Measurements from ENCODE around the gene KCNQ1.

Gene KCNQ1

DNA sequence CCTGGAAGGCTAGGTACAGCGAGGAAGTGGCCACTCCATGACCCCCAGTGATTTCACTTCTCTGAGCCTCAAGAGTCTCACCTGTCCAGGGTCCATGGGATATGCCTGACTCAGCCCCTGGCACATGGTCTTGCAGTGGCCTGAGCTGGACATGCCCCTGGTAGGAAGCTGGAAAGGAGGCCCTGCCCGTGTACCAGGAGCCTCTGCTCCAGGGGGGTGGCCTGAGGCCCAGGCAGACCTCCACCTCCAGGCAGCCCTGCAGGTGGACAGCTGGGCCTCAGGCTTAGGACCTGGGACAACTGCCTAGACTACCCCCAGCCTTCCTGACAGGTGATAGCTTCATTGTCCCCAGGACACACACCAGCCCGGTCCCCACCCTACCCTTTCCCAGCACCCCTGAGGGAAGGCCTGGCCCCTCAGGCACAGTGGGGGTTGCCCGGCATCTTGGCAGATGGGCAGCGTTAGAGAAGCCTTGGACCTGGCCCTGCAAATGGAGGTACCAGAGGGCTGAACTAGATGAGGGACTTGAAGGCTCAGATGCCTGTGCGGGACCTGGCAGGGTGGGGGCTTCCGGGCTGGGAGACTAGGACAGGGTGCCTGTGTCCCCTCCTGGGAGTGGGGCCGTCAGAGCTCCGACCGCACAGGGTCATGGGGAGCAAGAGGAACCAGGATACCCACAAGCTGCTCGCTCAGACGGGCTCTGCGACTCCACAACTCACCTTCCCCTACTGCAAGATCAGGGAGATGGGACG lies 387.1 kb downstream of the KCNQ1 start:
- no peak for DNase-seq (ENCODE audit: low read depth, low spot score)
- H3K4me3 ChIP-seq (ENCODE audit: low read length): no peak overlapping the region

DNA sequence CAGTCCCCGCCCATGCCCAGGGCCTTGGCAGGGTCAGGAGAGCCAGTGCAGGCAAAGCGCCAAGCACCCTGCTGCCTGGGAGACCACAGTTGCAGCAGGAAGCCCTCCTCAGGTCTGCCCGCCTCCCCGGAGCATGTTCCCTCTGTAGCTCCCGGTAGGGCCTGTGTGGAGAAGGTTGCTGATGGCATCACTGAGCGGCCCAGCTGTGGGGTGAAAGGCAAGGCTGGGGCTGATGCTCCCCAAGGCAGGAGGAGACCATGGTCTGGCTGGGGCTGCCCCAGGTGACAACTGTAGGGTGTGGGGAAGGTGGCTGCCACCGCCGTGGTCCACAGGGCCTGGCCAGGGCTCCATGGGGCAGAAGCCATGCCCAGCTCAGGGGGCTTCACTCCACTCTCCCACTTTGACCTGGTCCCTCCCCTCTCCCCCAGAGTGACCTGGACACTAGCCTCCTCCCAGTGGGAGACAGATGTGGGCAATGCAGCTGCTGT lies 387.8 kb downstream of the KCNQ1 start:
- H3K4me3 ChIP-seq (ENCODE audit: low read length): no peak overlapping the region
- no peak for DNase-seq (ENCODE audit: low read depth, low spot score)

DNA sequence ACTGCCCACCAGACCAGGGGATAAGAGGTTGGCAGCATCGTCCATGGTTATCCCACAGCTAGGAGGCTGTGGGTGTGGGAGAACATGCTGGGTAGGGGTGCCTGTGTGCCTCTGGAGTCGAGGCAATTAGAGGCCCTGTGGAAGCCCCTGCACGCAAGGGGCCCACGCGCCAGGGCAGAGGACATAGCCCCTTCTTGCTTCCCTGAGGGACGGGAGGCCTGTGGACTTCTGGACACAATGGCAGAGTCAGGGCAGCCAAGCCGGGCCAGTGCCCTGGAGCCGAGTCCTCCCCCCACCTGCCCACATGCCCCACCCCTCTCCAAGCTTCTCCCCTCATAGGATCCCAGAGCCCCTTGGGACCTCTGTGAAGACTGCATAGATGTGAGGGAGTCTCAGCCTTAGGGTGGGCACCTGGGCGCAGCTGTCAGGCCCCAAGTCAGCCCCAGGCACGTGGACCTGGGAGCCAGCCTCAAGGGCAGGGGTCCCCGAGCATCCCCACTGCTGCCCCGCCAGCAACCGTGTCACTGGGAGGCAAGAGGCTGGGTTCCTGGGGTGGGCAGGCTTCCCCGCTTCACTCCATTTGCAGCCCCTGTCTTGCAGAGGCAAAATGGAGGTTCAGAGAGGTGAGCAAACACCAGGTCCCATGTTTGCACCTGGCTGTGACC lies 388.4 kb downstream of the KCNQ1 start:
- H3K4me3 ChIP-seq (ENCODE audit: low read length): no peak overlapping the region
- DNase-seq (ENCODE audit: low read depth, low spot score): no peak

DNA sequence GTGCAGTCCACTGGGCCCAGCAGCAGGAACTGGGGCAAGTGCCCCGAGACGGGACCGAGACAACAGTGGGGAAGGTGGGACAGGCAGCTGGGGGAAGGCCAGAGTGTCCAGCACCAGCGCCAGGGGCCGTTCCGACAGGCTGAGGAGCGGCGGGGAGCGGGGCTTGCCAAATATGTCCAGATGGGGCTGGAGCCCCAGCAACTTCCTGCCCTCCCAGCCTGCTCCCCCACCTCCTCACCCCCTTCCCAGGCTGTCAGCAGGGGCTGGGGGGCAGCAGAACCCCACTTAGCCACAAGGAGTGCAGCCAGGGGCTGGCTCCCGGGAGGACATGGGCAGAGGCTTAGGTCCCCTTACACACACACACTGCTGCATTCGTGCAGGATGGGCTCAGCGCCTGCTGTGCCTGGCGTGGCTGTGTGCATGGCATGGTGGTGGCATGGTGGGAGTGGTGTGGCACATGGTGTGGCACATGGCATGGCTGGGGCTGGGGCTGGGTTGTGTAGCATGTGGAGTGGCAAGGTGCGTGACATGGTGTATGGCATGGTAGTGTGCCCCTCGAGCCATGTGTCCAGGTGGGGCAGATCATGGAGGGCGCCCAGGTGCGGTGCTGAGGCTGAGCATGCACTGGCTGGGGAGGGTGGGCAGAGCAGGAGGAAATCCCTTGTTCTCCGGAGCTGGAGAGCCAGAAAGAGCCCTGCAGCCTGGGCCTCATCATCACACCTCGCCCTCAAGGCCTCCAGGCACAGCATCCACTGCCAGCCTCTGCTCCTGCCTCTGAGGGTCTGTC lies 389.1 kb downstream of the KCNQ1 start:
- no peak for DNase-seq (ENCODE audit: low read depth, low spot score)

DNA sequence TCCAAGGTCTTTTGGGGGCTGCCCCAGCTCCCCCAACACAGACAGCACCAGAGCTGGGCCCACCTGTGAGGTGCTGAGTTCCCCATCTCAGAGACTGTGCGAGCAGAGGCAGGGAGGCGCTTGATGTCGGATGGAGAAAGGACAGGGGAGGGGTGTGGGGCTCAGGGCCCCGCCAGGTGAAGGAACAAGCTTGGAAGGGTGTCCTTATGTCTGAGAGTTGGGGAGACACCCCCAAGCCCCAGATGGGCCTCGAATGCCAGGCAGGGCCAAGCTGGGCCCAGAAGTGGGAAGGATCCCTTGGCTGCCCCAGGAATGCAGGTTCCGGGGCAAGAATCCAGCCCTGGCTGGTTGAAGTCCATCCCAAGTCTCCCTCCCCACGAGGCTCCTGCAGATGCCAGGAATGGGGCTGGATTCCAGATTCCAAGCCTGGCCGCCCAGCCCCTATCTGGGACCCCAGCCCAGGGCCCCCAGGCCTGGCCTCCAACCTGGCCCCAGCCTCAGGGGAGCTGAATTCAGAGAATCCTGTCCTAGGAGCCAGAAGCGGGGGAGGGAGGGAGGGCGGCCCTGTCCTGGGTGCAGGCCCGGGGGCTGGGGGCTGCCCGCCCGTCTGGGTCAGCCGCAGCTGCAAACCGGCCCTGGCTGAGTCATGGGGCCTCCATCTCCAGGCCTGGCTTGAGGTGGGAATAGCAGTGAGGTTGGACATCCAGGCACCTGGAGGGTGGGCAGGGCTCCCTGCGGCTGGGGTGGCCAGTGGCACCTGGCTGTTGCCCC lies 389.9 kb downstream of the KCNQ1 start:
- no peak overlapping the region for H3K4me3 ChIP-seq (ENCODE audit: low read length)
- no peak for DNase-seq (ENCODE audit: low read depth, low spot score)

More for the DNA sequence above, 389.1 kb downstream of the KCNQ1 start:
- no peak overlapping the region for H3K4me3 ChIP-seq (ENCODE audit: low read length)

DNA sequence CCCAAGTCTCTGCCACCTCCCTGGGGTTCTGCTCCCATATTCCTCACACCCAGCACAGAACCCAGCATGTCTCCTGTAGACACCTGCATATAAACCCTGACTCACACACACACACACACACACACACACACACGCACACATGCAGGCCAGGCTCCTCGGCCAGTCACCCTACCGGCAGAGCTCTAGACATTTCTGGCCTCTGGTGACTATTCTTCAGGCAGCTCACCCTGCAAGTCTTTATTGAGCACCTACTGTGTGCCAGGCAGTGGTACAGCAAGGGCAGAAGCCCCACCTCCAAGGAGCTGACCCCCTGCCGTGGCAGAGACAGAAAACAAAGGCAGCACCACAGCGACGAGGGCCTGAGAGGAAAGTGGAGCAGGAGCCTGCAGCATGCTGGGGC lies 390.5 kb downstream of the KCNQ1 start:
- DNase-seq (ENCODE audit: low read depth, low spot score): no peak
- no peak overlapping the region for H3K4me3 ChIP-seq (ENCODE audit: low read length)

DNA sequence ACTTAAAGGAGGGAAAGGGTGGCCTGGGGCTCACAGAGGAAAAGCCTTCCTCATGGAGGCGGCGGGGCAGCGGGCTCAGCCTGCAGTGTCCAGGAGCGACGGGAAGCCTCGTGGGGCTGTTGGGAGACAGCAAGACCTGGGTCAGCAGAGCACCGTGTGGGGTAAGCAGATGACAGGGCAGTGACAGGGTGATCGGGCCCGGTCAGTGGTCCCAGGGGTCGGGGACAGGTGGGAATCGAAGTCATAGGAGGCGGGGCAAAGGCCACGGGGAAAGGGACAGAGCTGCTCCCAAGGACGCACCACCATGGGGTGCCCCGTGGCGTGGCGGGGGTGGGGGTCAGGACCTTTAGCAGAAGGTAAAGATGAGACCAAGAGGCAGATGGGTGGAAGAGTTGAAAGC lies 390.9 kb downstream of the KCNQ1 start:
- H3K4me3 ChIP-seq (ENCODE audit: low read length): no peak overlapping the region
- no peak for DNase-seq (ENCODE audit: low read depth, low spot score)

DNA sequence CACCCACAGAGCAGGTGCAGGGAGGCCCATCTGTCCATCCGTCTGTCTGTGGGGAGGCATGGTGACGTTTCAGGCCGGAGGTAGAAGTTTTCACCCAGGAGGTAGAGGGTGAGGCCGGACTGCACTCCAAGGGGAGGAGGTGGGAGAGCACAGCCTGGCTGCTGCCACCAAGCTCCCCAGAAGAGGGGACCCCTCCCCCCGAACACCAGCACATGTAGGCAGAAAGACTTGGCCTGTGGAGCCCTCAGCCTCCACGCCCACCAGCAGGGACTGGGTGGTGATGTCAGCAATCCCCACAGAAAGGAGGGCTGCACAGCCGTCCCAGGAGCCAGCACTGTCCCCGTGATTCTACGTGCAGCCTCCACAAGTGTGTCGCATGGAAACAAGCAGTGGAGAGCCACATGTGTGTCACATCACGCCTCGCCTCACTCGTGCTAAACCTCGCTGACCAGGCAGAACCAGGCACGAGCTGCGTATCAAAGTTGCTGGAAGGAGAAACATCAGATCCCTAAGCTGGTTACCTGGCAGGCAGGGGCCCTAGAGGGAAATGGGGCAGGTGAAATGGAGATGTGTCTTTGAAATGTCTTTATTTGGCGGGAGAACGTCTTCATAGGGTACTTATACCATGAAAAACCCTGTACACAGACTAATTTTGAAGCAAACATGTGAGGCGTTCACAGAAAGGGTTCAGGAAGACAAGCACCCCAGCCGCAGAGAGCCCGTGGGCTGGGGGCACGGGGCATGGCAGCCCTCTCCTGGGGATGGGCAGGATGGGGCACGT lies 391.7 kb downstream of the KCNQ1 start:
- no peak overlapping the region for H3K4me3 ChIP-seq (ENCODE audit: low read length)
- no peak for DNase-seq (ENCODE audit: low read depth, low spot score)

DNA sequence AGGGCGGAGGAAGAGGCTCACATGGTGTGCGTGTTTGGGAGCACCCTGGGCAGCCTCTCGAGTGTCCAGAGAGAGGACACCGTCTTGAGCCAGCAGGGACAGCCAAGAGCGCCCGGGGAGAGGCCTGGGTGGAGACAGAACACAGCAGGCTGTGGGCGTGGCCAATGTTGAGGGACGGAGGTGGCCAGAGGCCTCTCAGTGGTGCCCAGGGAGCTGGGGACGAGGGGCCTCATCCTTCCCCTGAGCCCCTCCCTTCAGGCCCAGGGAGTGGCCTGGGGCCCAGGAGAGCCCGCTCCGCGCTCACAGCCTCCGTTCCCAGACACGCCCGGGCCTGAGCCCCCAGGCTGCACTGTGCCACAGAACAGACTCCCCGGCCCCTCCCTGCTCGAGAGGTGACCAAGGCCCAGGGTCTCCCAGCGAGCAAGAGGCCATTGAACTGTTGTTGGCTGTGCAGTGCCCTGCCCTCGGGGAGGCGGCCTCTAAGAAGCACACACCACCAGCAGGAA lies 392.3 kb downstream of the KCNQ1 start:
- no peak overlapping the region for H3K4me3 ChIP-seq (ENCODE audit: low read length)
- DNase-seq (ENCODE audit: low read depth, low spot score): no peak

DNA sequence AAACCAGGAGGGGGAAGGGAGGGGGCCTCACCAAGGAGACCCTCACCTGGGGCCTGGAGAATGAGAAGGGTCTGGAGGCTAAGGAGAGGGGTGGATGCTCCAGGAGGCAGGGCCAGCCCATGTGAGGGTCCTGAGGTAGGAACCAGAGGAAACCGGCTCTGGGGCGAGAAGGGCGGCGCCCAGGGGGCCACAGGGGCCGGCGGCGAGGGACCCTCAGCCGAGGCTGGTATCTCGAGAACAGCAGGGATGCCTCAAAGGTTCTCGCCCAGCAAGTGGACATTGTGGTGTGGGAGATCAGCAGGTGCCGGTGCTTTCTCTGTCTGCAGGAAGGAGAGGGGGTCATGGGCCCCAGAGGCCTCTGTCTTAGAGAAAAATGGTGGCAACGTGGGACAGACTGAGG lies 392.8 kb downstream of the KCNQ1 start:
- no peak overlapping the region for H3K4me3 ChIP-seq (ENCODE audit: low read length)
- no peak for DNase-seq (ENCODE audit: low read depth, low spot score)

DNA sequence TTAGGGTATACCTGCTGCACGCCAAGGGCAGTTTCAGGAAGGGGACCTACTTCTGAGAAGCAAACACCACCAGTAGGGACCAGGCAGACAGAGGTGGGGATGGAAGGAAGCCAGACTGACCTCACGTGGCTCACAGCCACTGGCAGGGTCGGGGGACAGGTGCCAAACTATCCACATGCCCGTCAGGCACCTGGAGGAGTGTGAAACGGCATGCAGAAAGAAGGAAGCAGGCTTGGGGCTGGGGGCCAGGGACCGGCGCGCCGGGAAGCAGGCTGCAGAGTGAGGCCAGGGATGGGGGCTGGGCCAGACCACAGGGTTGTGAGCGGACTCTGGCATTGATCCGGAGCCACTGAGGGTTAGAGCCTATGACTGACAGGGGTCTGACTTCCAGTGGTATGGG lies 393.3 kb downstream of the KCNQ1 start:
- no peak overlapping the region for H3K4me3 ChIP-seq (ENCODE audit: low read length)
- no peak for DNase-seq (ENCODE audit: low read depth, low spot score)

DNA sequence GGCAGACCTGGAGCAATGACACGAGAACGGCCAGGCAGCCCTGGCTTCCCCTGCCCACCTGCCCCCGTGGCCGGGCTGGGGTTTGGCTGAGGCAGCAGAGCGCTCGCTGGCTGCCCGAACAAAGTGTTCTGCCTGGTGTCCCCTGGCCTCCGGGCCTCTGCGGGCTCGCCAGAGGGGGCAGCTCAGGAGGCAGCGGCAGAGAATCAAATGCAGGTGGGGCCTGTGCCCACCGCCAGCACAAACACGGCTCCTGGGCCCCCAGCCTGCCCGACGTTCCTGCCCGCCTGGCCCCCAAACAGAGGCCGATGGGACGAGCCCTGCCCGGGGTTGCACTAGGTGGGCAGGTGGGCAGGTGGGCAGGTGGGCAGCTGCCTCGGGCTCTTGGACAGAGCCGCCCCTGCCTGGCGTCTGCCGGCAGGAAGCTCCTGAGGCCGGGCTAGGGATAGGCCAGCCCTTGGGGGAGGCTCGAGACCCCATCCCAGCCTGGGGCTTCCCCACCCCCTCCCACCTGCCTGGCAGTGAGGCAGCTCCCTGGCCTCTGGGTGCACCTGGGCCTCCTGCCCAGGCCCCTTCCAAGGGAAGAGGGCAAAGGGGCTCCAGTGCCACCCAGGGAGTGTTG lies 394.0 kb downstream of the KCNQ1 start:
- no peak overlapping the region for H3K4me3 ChIP-seq (ENCODE audit: low read length)
- no peak for DNase-seq (ENCODE audit: low read depth, low spot score)

DNA sequence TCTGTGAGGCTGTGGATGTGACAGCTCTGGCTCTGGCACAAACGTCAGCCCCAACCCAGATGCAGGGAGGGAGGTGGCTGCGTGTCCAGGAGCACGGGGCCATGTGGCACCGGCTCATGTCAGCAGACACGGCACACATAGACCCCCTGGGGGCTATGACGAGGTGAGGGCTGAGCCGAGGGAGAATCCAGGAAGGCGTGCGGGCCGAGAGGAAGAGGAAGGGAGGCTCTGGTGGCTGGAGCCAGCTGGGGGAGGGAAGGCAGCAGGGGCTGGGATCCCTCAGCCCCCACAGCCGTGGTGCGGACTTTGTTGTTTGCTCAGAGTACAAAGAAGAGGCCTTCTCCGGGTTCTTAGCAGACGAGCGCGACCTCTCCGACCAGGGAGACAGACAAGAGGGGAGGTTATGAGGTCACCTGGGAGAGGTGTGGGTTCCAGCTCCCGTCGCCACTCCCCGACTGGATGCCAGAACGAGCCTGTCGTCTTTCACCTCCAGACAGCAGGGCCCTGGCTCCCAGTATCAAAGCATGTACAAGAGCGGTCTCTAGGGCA lies 394.7 kb downstream of the KCNQ1 start:
- no peak overlapping the region for H3K4me3 ChIP-seq (ENCODE audit: low read length)
- no peak for DNase-seq (ENCODE audit: low read depth, low spot score)

DNA sequence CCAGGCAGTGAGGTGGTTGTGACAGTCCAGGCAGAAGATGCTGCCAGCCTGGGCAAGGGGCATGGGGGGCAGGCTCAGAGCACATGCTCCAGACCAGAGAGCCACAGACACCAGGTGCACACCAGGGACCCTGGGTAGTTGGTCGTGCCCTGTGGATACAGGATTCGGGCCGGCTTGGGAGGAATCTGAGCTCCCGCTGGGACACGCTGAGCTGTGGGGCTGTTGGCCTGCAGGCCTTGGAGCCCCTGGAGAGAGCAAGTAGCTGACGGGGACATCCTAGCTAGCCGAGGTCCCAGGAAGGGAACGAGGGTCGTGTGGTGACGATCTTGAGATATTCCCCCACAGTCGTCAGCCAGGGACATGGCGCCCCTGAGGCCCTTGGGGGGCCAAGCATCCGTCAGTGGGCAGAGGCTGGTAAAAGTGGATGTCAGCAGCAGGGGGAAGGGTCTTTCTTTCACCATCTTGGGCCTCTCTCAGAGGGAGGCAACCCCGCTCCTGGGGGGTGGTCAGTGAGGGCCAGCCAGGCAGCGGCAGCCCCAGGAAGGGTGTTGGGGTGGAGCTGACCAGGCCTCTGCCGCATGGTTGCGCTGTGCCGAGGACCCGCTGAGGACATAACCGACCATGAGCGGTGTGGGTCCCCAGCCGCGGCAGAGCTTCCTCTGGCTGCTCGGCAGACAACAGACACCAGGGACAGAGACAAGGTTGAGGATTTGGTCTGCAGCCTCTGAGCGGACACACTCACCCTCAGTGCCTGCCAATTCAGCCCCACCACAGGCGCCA lies 396.8 kb downstream of the KCNQ1 start:
- DNase-seq (ENCODE audit: low read depth, low spot score): no peak
- no peak overlapping the region for H3K4me3 ChIP-seq (ENCODE audit: low read length)

DNA sequence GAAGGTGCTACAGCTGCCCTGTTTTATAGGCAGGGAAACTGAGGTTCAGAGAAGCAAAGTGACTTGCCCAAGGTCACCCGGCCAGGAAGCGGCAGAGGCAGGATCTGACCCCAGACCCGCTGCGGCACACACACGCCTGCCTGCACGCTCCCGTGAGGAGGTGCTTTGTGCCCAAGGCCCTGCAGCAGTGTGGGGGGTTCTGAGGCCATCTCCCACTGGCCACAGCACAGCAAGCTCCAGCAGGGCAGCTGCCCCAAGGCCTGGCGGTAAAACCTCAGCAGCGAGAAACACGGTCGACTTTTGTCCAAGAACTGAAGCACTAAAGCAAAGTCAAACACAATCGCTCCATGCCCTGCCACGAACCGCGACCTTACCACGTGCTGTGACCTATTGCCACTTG lies 398.1 kb downstream of the KCNQ1 start:
- DNase-seq (ENCODE audit: low read depth, low spot score): no peak
- no peak overlapping the region for H3K4me3 ChIP-seq (ENCODE audit: low read length)

DNA sequence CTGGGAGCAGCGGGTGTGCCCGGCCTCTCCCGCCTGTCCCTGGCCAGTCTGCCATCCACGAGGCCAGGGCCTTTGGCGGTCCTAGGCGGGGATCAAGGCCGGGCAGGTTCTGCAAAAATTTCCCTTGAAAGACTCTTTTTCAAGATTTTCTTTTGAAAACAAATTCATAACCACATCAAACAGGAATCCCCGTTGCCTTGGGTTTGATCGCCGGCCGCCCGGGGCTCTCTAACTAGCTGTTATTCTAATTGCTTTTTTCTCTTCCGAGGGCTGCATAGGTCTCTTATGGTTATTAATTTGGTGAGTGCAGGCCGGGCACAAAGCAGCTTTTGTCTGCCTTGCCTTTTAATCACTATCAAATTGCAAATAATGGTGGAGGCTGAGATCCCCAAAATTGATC lies 398.7 kb downstream of the KCNQ1 start:
- no peak overlapping the region for H3K4me3 ChIP-seq (ENCODE audit: low read length)
- peak; percentile 6 for DNase-seq (ENCODE audit: low read depth, low spot score)
